ENCODE measurements around the gene TMPRSS11D.

- TF ChIP-seq POLR2AphosphoS5 (IDR thresholded peaks at IDR 0.05; ENCODE audit: low read depth, low read length) (no peak), REST (IDR thresholded peaks at IDR 0.05; ENCODE audit: insufficient read depth in 1 of 2, low read depth in 2 of 2, low read length in 2 of 2) (no peak), TAF1 (IDR thresholded peaks at IDR 0.05; ENCODE audit: borderline replicate concordance, insufficient read depth, low read length) (no peak), SIN3A (IDR thresholded peaks at IDR 0.05; ENCODE audit: borderline replicate concordance, insufficient read depth, low read length) (no peak)
Observed at GRCh38 chr4:67896421-67897065, 12.7 kb upstream of the TMPRSS11D start.

All from PFSK-1 (cell line).